Activated CD8-positive, alpha-beta memory T cell treated with anti-CD3 and anti-CD28 coated beads for 4 hours (primary cell): Measurements from ENCODE around the gene ZDHHC14.

Experiments
- DNase-seq, 2 donors: peaks; one replicate each; pipeline ENCODE4 v3.0.0-alpha.2; 2020; ENCODE audit warnings: low read depth in 2 of 2

Gene ZDHHC14

GRCh38 chr6:157596461-157596860 lies 215.5 kb downstream of the ZDHHC14 start:
- no peak for DNase-seq

DNA sequence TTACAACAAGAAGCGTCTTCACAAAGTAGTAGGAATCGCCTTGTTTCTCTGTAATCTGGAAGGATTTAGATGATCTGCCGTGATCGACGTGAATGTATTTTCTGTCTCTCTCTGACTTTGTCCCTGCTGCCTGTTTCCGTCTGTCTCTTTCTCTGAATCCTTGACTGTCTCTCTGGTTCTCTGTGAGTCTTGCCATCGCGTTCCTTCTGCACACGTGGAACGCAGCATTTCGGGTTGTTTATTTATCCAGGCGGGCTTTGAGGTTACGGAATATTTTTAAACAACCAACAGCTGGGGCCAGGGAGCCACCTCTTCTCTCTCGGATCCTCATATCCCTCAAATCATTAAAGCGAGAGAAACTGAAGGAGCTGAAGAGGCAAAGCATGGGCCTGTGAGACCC lies 215.9 kb downstream of the ZDHHC14 start:
- DNase-seq, result no peak

GRCh38 chr6:157597461-157598312 lies 216.7 kb downstream of the ZDHHC14 start:
- DNase-seq, result no peak

GRCh38 chr6:157599191-157599590 lies 218.2 kb downstream of the ZDHHC14 start:
- no peak for DNase-seq

GRCh38 chr6:157600807-157601206 lies 219.8 kb downstream of the ZDHHC14 start:
- DNase-seq, result no peak

GRCh38 chr6:157602521-157603295 lies 221.7 kb downstream of the ZDHHC14 start:
- DNase-seq, result no peak

DNA sequence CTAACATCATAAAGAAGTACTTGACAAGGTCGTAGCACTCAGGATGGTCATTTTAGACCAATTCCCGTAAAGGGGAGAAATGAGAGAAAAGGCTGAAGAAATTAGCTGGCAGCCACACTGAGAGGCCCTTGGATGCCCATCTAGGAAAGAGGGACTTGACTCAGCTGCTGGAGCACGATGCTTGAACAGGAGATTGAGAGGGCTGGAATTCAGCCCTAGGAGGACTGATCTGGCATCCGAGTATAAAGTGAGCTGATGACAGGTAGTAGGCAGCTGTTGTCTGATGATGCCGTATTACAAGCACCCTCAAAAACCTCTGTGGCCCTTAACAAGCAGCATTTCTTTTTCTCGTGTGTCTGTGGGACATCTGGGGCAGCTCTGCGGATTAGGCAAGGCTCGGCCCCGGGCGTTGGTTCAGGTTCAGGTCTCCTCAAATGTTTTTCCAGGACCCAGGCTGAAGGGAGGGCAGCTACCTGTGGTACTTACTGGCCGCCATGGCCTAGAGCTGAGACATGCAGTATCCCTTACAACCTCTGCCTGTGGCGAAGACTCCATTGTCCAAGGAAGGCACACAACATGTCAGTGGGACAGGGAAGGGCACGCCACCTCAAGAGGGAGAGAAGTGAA lies 222.4 kb downstream of the ZDHHC14 start:
- no peak for DNase-seq

DNA sequence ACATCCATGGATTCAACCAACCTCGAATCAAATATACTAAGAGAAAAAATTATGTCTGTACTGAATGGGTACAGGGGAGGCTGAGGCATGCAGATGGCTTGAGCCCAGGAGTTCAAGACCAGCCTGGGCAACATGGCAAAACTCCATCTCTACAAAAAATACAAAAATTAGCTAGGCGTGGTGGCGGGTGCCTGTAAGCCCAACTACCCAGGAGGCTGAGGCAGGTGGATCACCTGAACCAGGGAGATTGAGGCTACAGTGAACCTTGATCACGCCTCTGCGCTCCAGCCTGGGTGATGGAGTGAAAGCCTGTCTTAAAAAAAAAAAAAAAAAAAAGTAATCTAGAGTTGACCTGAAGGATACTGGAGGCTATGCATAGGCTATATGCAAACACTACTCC lies 223.0 kb downstream of the ZDHHC14 start:
- DNase-seq, result no peak

- no peak for DNase-seq
Measured at GRCh38 chr6:157604816-157605215, 223.8 kb downstream of the ZDHHC14 start.

DNA sequence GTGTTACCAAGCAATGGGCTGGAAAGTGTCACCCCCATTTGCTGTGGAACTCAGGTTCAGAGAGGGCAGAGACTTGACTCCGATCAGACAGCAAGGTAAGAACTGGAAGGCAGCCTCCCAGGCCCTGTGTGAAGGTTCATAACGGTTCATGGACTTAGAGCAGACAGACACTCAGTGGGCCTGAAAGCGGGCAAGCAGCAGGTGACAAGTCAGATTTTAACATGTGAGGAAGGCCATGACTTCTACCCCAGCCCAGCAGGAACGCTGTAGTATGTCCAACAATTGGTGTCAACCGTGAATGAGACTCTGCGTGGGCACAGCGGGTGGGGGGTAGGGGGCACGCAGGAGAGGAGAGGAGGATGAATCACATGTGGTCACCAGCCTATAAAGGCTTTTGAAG lies 224.5 kb downstream of the ZDHHC14 start:
- DNase-seq, result no peak

DNA sequence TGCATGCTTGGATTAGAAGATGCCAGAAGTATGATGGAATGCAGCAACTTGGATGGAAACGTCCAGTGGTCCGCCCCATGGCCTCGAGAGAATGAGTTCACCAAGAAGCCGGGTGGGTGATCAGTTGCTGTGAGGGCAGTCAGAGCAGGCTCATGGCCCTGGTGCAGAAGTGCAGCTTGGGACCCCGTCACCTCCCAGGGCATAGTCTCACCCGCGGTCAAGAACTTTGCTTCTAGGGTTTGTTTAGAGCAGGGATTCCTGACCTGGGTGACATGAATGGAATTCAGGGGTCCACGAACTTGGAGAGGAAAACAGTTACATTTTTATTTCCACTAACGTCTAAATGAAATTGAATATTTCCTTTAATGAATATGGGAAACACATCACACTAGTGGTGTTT lies 225.5 kb downstream of the ZDHHC14 start:
- no peak for DNase-seq

DNA sequence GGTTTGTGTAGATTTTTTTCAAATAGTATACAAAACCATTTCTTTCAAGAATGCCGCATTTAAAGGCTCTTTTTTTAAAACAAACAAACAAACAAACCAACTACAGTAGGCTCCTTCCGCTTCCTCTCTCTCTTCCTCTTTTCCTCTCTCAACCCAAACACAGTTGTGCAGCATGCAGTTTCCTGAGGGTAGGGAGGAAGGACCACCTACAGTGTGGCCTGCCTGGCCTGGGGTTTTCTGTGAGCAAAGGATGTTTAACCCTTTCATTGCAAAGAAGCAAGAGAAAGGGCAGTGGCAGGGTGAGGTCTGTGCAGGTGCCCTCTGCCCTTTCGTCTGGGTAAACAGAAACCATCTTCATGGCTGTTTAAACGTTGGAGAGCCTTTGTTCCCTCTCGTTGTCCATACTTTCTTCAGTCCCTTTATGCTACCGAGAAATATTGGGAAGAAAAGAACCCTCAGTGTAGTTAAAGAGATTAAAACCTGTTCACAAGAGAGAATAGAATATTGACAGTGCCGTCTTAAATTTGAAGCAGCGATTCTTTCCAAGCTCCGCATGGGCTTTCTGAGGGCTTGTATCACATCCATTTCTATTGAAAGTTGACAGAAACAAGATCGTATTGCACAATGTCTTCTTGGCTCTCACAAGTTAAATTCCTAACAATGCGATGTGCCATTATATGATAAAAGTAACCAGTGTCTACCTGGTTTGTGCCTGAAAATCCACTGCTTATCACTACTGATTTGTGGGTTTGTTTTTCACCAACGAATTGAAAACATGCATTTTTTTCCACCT lies 226.5 kb downstream of the ZDHHC14 start:
- no peak for DNase-seq

GRCh38 chr6:157608221-157609075 lies 227.5 kb downstream of the ZDHHC14 start:
- DNase-seq, result no peak

- DNase-seq, result no peak
Measured at GRCh38 chr6:157609117-157609516, 228.1 kb downstream of the ZDHHC14 start.

DNA sequence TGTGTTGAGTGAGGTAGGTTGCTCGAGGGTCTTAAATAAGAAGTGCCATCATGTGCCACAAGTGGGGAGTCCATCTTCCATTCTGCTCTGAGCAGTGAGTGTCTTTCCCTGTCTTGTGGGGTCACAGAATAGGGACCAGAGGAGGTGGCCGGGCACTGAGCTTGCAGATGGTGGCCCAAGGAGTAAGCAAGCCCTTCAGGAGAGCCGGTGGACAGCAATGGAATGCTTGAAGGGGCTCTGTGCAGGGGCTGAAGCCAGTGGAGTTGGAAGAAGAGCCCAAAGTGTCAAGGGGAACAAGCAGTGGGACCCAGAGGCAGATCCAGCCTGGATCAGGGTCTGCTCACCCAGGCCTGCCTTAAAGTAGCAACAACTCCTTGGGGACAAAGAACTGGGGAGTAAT lies 228.6 kb downstream of the ZDHHC14 start:
- DNase-seq, result no peak

DNA sequence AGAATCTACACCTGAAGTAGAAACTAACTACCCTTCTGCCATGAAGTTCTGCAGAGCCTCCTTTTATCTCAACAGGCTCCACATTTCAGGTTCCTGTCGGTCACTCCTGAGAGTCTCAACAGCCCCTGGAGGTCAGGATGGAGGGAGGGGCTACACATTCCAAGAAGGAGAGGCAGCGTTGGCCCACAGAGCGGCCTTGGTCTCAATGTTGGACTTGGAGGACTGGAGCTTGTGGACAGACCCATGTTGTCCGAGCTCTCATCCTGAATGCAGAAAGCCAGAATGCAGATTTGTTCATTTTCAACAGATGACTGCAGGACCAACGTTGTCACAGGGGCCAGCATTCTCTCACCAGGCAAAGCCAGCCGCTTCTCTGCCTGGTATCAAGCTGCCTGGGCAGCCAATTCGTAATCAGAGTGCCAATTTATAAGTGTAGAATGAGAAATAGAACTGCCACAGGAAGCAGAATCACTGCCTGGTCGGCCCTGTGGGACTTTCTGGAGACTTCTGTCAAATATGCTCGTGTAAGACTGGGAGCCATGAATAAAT lies 229.5 kb downstream of the ZDHHC14 start:
- DNase-seq, result no peak

- no peak for DNase-seq
Measured at GRCh38 chr6:157611406-157611805, 230.4 kb downstream of the ZDHHC14 start.

DNA sequence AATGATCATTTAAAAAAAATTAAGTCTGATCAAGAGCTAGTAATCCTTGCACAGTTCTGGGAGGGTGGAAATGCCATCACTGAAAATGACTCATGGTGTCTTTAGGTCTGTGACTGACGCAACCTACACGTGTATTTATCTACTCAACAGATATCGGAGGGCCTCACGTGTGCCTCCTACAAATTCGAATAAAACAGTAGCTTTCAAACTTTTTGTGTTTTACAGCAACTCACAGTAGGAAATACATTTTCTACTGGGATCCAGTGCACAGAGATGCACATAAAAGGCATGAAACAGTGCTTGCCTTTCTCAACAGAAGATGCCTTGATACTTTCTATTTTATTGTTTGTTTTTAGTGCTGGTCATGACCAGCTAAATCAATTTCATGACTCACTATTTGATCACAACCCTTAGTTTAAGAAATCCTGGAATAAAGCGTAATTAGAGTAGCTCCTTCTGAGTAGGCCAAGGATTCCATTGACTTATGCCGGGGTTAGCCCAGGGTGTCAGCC lies 232.1 kb downstream of the ZDHHC14 start:
- no peak for DNase-seq

DNA sequence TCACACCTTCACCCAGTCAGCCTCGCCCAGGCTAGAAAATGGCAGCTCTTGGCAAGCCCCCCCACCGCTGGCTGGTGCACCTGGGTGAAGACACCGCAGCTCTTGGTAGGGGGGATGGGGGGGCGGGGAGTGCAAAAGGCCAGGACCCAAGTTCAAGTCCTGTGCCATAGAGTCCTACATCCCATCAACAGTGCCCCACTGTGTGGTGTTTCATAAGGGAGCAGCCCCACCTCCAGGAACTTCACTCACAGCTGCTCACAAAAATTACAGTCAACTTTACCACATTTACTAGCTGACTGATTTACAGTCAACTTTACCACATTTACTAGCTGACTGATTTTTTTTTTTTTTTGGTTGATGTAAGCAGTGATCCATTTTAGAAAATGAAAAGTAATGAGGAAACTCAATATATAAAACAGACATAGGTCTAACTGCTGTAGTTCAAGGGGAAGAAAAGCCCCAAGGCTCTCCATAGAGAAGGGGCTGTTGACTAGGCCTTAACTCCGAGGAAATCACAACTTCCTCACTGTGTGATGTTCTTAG lies 233.1 kb downstream of the ZDHHC14 start:
- DNase-seq, result no peak

GRCh38 chr6:157615420-157615769 lies 234.4 kb downstream of the ZDHHC14 start:
- DNase-seq, result no peak
